ENCODE results near the gene SF3B6.
A peak's percentile ranks its signal among the peaks of the same experiment; 100 is the strongest.
"Not testable (repeated sequence)": the region's sequence is repeated elsewhere in the genome, so short reads cannot be mapped to it uniquely, and the experiment has no call there.

Gene SF3B6

GRCh38 chr2:24093270-24093669 lies 17.1 kb upstream of the SF3B6 start:
- DNase-seq (ENCODE audit: low read depth, low spot score): not testable (repeated sequence)

- DNase-seq (ENCODE audit: low read depth, low spot score): no peak
Measured at GRCh38 chr2:24088821-24089359, 12.8 kb upstream of the SF3B6 start.

GRCh38 chr2:24087032-24087431 lies 10.9 kb upstream of the SF3B6 start:
- no peak for DNase-seq (ENCODE audit: low read depth, low spot score)

GRCh38 chr2:24086241-24086640 lies 10.1 kb upstream of the SF3B6 start:
- DNase-seq (ENCODE audit: low read depth, low spot score): no peak

GRCh38 chr2:24085200-24085489 lies 9.0 kb upstream of the SF3B6 start:
- no peak for DNase-seq (ENCODE audit: low read depth, low spot score)

GRCh38 chr2:24084386-24085199 lies 8.5 kb upstream of the SF3B6 start, which contains the start of gene TP53I3:
TSS of gene TP53I3 (minus strand) at chr2:24084834. CDS start at chr2:24084326, 508 bp downstream.
- peak; percentile 98 for DNase-seq (ENCODE audit: low read depth, low spot score)

GRCh38 chr2:24083567-24084385 lies 7.7 kb upstream of the SF3B6 start:
- peak; percentile 91 for DNase-seq (ENCODE audit: low read depth, low spot score)

GRCh38 chr2:24082787-24083566 lies 6.9 kb upstream of the SF3B6 start:
- no peak for DNase-seq (ENCODE audit: low read depth, low spot score)

GRCh38 chr2:24080701-24081100 lies 4.6 kb upstream of the SF3B6 start:
- DNase-seq (ENCODE audit: low read depth, low spot score): no peak

GRCh38 chr2:24077879-24078278 lies 1.8 kb upstream of the SF3B6 start:
- no peak for DNase-seq (ENCODE audit: low read depth, low spot score)

- DNase-seq (ENCODE audit: low read depth, low spot score): no peak
Measured at GRCh38 chr2:24077535-24077877, 1.4 kb upstream of the SF3B6 start.

- peak; percentile 44 for DNase-seq (ENCODE audit: low read depth, low spot score)
Measured at GRCh38 chr2:24076849-24077534, 866 bp upstream of the SF3B6 start.

GRCh38 chr2:24075259-24075658 lies 867 bp downstream of the SF3B6 start:
- DNase-seq (ENCODE audit: low read depth, low spot score): no peak

- DNase-seq (ENCODE audit: low read depth, low spot score): no peak
Measured at GRCh38 chr2:24073816-24074215, 2.3 kb downstream of the SF3B6 start.

- no peak for DNase-seq (ENCODE audit: low read depth, low spot score)
Measured at GRCh38 chr2:24072259-24072658, 3.9 kb downstream of the SF3B6 start.

- no peak for DNase-seq (ENCODE audit: low read depth, low spot score)
Measured at GRCh38 chr2:24065341-24065740, 10.8 kb downstream of the SF3B6 start.

- DNase-seq (ENCODE audit: low read depth, low spot score): no peak
Measured at GRCh38 chr2:24058564-24059271, 17.4 kb downstream of the SF3B6 start.

- no peak for DNase-seq (ENCODE audit: low read depth, low spot score)
Measured at GRCh38 chr2:24055750-24056149, 20.4 kb downstream of the SF3B6 start.

GRCh38 chr2:24054366-24055010 lies 21.6 kb downstream of the SF3B6 start:
- no peak for DNase-seq (ENCODE audit: low read depth, low spot score)

GRCh38 chr2:24052951-24053350 lies 23.2 kb downstream of the SF3B6 start:
- DNase-seq (ENCODE audit: low read depth, low spot score): no peak

Data from astrocyte of the hippocampus (primary cell).